HG03521 (cell line): ENCODE data around the gene LDHAL6B.

ENCODE experiments used
- ATAC-seq: cut with Tn5 transposase; IDR thresholded peaks from one replicate; pipeline ENCODE4 v1.9.1; 2021; ENCODE audit warnings: mild to moderate bottlenecking, moderate library complexity; ENCODE audit not compliant: unreplicated experiment

The LDHAL6B gene

GRCh38 chr15:59216911-59217310, 10.3 kb downstream of the LDHAL6B start:
- ATAC-seq = no peak

GRCh38 chr15:59217876-59218498, 11.3 kb downstream of the LDHAL6B start:
- ATAC-seq = no peak

GRCh38 chr15:59218710-59219109, 12.1 kb downstream of the LDHAL6B start:
- ATAC-seq = no peak

- no peak for ATAC-seq
These were observed 15.2 kb downstream of the LDHAL6B start for GRCh38 chr15:59221511-59222505.

- ATAC-seq = no peak
These were observed 16.4 kb downstream of the LDHAL6B start for GRCh38 chr15:59222906-59223550.

GRCh38 chr15:59223736-59224135, 17.1 kb downstream of the LDHAL6B start:
- ATAC-seq = no peak

GRCh38 chr15:59224474-59224873, 17.8 kb downstream of the LDHAL6B start:
- ATAC-seq = no peak

- no peak for ATAC-seq
These were observed 20.4 kb downstream of the LDHAL6B start for GRCh38 chr15:59227021-59227420.

- ATAC-seq = no peak
These were observed 22.4 kb downstream of the LDHAL6B start for GRCh38 chr15:59229015-59229414.

- ATAC-seq = no peak
These were observed 22.8 kb downstream of the LDHAL6B start for GRCh38 chr15:59229453-59229852.

GRCh38 chr15:59230531-59231055, 23.9 kb downstream of the LDHAL6B start:
- ATAC-seq = no peak

GRCh38 chr15:59232476-59232875, 25.8 kb downstream of the LDHAL6B start:
- no peak for ATAC-seq

- ATAC-seq = no peak
These were observed 29.8 kb downstream of the LDHAL6B start for GRCh38 chr15:59236394-59236793.

- ATAC-seq = no peak
These were observed 30.6 kb downstream of the LDHAL6B start for GRCh38 chr15:59237119-59237855.

- ATAC-seq = no peak
These were observed 31.3 kb downstream of the LDHAL6B start for GRCh38 chr15:59237924-59238331.

GRCh38 chr15:59240036-59240435, 33.4 kb downstream of the LDHAL6B start:
- ATAC-seq = no peak

GRCh38 chr15:59242649-59243048, 36.0 kb downstream of the LDHAL6B start:
- no peak for ATAC-seq

GRCh38 chr15:59243622-59244021, 37.0 kb downstream of the LDHAL6B start:
- no peak for ATAC-seq

- peak; percentile 85 for ATAC-seq
These were observed 37.7 kb downstream of the LDHAL6B start for GRCh38 chr15:59244337-59244736.

GRCh38 chr15:59245559-59245958, 38.9 kb downstream of the LDHAL6B start:
- no peak for ATAC-seq

GRCh38 chr15:59247364-59247763, 40.7 kb downstream of the LDHAL6B start:
- no peak for ATAC-seq
